Fibroblast of pulmonary artery (primary cell): ENCODE data around the gene RABGAP1.

Source experiments
- DNase-seq: peaks from one replicate; pipeline ENCODE4 v3.0.0-alpha.2; 2010; ENCODE audit warnings: low read depth
- H3K4me3 ChIP-seq: replicated peaks from 2 replicates; pipeline ENCODE4 v1.5.1; 2011; ENCODE audit warnings: low read depth, mild to moderate bottlenecking, control low read depth, low read length, moderate library complexity
- CTCF ChIP-seq: IDR thresholded peaks from 2 replicates; pipeline ENCODE4 v1.5.1; 2011; ENCODE audit warnings: mild to moderate bottlenecking, control low read depth, low read length, inconsistent platforms; ENCODE audit errors: missing control alignments

The RABGAP1 gene

GRCh38 chr9:123072407-123072995 is 131.7 kb downstream of the RABGAP1 start:
- TF ChIP-seq CTCF: no peak
- DNase-seq: no peak
- H3K4me3 ChIP-seq: no peak overlapping the region

GRCh38 chr9:123073441-123073840 is 132.6 kb downstream of the RABGAP1 start:
- H3K4me3 ChIP-seq: no peak overlapping the region
- TF ChIP-seq CTCF: no peak
- DNase-seq: no peak

GRCh38 chr9:123073991-123074422 is 133.2 kb downstream of the RABGAP1 start:
- DNase-seq: peak; percentile 60
- no peak for TF ChIP-seq CTCF
- no peak overlapping the region for H3K4me3 ChIP-seq

- no peak overlapping the region for H3K4me3 ChIP-seq
- no peak for DNase-seq
- TF ChIP-seq CTCF: no peak
Observed at GRCh38 chr9:123074628-123075027, 133.8 kb downstream of the RABGAP1 start.

- H3K4me3 ChIP-seq: no peak overlapping the region
- DNase-seq: no peak
- TF ChIP-seq CTCF: no peak
Observed at GRCh38 chr9:123080444-123080843, 139.6 kb downstream of the RABGAP1 start.

- DNase-seq: peak; percentile 63
- H3K4me3 ChIP-seq: no peak overlapping the region
- TF ChIP-seq CTCF: peak; percentile 65
Observed at GRCh38 chr9:123081824-123082223, 141.0 kb downstream of the RABGAP1 start.

GRCh38 chr9:123083680-123084079 is 142.9 kb downstream of the RABGAP1 start:
- DNase-seq: no peak
- no peak for TF ChIP-seq CTCF
- H3K4me3 ChIP-seq: no peak overlapping the region
